CD4-positive, alpha-beta T cell treated with Interleukin-17A for 1 hour (primary cell): ENCODE measurements around the gene KIAA0319L.

Source experiments
- DNase-seq: peaks from one replicate; pipeline ENCODE4 v3.0.0-alpha.2; 2020

KIAA0319L gene

GRCh38 chr1:35535243-35535642 lies 22.0 kb downstream of the KIAA0319L start:
- DNase-seq, result no peak

GRCh38 chr1:35533586-35533985 lies 23.6 kb downstream of the KIAA0319L start:
- no peak for DNase-seq

GRCh38 chr1:35532497-35533223 lies 24.5 kb downstream of the KIAA0319L start:
- DNase-seq, result no peak

- DNase-seq, result no peak
Observed at GRCh38 chr1:35531368-35531767, 25.8 kb downstream of the KIAA0319L start.

- no peak for DNase-seq
Observed at GRCh38 chr1:35530946-35531345, 26.3 kb downstream of the KIAA0319L start.

- DNase-seq, result no peak
Observed at GRCh38 chr1:35530168-35530567, 27.0 kb downstream of the KIAA0319L start.

GRCh38 chr1:35524106-35524505 lies 33.1 kb downstream of the KIAA0319L start:
- DNase-seq, result no peak

GRCh38 chr1:35519432-35519831 lies 37.8 kb downstream of the KIAA0319L start:
- no peak for DNase-seq

- DNase-seq, result no peak
Observed at GRCh38 chr1:35518183-35518582, 39.0 kb downstream of the KIAA0319L start.

- DNase-seq, result no peak
Observed at GRCh38 chr1:35511305-35511704, 45.9 kb downstream of the KIAA0319L start.

GRCh38 chr1:35509558-35509957 lies 47.6 kb downstream of the KIAA0319L start:
- no peak for DNase-seq

- DNase-seq, result no peak
Observed at GRCh38 chr1:35507947-35508346, 49.3 kb downstream of the KIAA0319L start.

- peak; percentile 28 for DNase-seq
Observed at GRCh38 chr1:35506960-35507912, 50.0 kb downstream of the KIAA0319L start.

- DNase-seq, result peak; percentile 79
Observed at GRCh38 chr1:35505911-35506798, 51.0 kb downstream of the KIAA0319L start.

GRCh38 chr1:35502242-35502641 lies 55.0 kb downstream of the KIAA0319L start:
- no peak for DNase-seq

GRCh38 chr1:35500439-35500838 lies 56.8 kb downstream of the KIAA0319L start:
- no peak for DNase-seq

- peak; percentile 60 for DNase-seq
Observed at GRCh38 chr1:35499652-35500176, 57.5 kb downstream of the KIAA0319L start.

- DNase-seq, result peak; percentile 31
Observed at GRCh38 chr1:35499231-35499630, 58.0 kb downstream of the KIAA0319L start.

GRCh38 chr1:35497571-35497970 lies 59.6 kb downstream of the KIAA0319L start:
- DNase-seq, result no peak

- no peak for DNase-seq
Observed at GRCh38 chr1:35490250-35490649, 67.0 kb downstream of the KIAA0319L start.

- DNase-seq, result no peak
Observed at GRCh38 chr1:35488336-35488735, 68.9 kb downstream of the KIAA0319L start.

GRCh38 chr1:35486858-35487408 lies 70.3 kb downstream of the KIAA0319L start:
- DNase-seq, result no peak
